Neural cell (in vitro differentiated cells): Measurements from ENCODE around the gene ZMYND10. TPM values are rescaled to one million over a fixed set of nuclear protein-coding genes. Genes with fewer than 3 reads are reported as not detected.

Experiments
- H2AFZ ChIP-seq: fragments of 200-600, 300-800 bp; sonication (generic), shearing (Covaris generic); 2 replicates; pipeline ENCODE4 v1.6.0; 2014; ENCODE audit warnings: low read depth, mild to moderate bottlenecking, antibody characterized with exemption, low read length, moderate library complexity
- H3F3A ChIP-seq: fragments of 200-600 bp; shearing (Covaris generic); 2 replicates; pipeline ENCODE4 v1.6.1; 2016; ENCODE audit warnings: mild to moderate bottlenecking, moderate library complexity, mixed read lengths, antibody characterized with exemption, low read length; ENCODE audit not compliant: insufficient read depth, poor library complexity, severe bottlenecking
- H3K27ac ChIP-seq: fragments of 200-600, 300-800 bp; sonication (generic), shearing (Covaris generic); 2 replicates; pipeline ENCODE4 v1.5.1; 2014; ENCODE audit warnings: mild to moderate bottlenecking, low read length, moderate library complexity
- H3K27me3 ChIP-seq: fragments of 300-800, 200-600 bp; sonication (generic), shearing (Covaris generic); 2 replicates; pipeline ENCODE4 v1.6.0; 2014; ENCODE audit warnings: mild to moderate bottlenecking, low read depth, low read length, moderate library complexity; ENCODE audit not compliant: insufficient read depth
- H3K36me3 ChIP-seq: fragments of 300-800, 200-600 bp; sonication (generic), shearing (Covaris generic); 2 replicates; pipeline ENCODE4 v1.5.1; 2014; ENCODE audit warnings: mild to moderate bottlenecking, antibody characterized with exemption, low read length, moderate library complexity; ENCODE audit not compliant: insufficient read depth
- H3K4me2 ChIP-seq: fragments of 300-800, 200-600 bp; sonication (generic), shearing (Covaris generic); 2 replicates; pipeline ENCODE4 v1.6.0; 2014; ENCODE audit warnings: mild to moderate bottlenecking, low read length
- H3K4me3 ChIP-seq: fragments of 300-800, 200-600 bp; sonication (generic), shearing (Covaris generic); 2 replicates; pipeline ENCODE4 v1.5.1; 2014; ENCODE audit warnings: mild to moderate bottlenecking, low read length, moderate library complexity
- H3K79me2 ChIP-seq: fragments of 200-600 bp; shearing (Covaris generic); replicated peaks from 2 replicates; pipeline ENCODE4 v1.6.0; 2014; ENCODE audit warnings: mild to moderate bottlenecking, low read length, moderate library complexity; ENCODE audit not compliant: insufficient read depth
- H3K9ac ChIP-seq: fragments of 300-800, 200-600 bp; sonication (generic), shearing (Covaris generic); 2 replicates; pipeline ENCODE4 v1.6.1; 2016; ENCODE audit warnings: mild to moderate bottlenecking, low read length, mixed read lengths
- H3K9me2 ChIP-seq: fragments of 200-600 bp; shearing (Covaris generic); 2 replicates; pipeline ENCODE4 v1.6.1; 2016; ENCODE audit warnings: mild to moderate bottlenecking, low read length, mixed read lengths; ENCODE audit not compliant: insufficient read depth
- H3K9me3 ChIP-seq: fragments of 200-600, 300-800 bp; sonication (generic), shearing (Covaris generic); 2 replicates; pipeline ENCODE4 v1.6.1; 2016; ENCODE audit warnings: mild to moderate bottlenecking, mixed run types, low read length, moderate library complexity, mixed read lengths
- H4K20me1 ChIP-seq: fragments of 200-600 bp; shearing (Covaris generic); 2 replicates; pipeline ENCODE4 v1.6.1; 2016; ENCODE audit warnings: mild to moderate bottlenecking, mixed run types; ENCODE audit not compliant: insufficient read depth
- EP300 ChIP-seq: fragments of 450-650 bp; conservative IDR thresholded peaks from 2 replicates; pipeline ENCODE4 v1.6.1; 2014; ENCODE audit warnings: antibody characterized with exemption, mild to moderate bottlenecking, moderate library complexity; ENCODE audit not compliant: poor library complexity, severe bottlenecking
- EZH2 ChIP-seq: fragments of 200-600, 300-800 bp; shearing (Covaris generic), sonication (generic); IDR thresholded peaks from 2 replicates; pipeline ENCODE4 v1.6.1; 2014; ENCODE audit warnings: antibody characterized with exemption, low read length, borderline replicate concordance, mild to moderate bottlenecking; ENCODE audit not compliant: insufficient read depth, poor library complexity, severe bottlenecking
- MXI1 ChIP-seq: fragments of 450-650 bp; conservative IDR thresholded peaks from 2 replicates; pipeline ENCODE4 v1.6.1; 2014; ENCODE audit warnings: antibody characterized with exemption, mild to moderate bottlenecking; ENCODE audit not compliant: poor library complexity, severe bottlenecking
- POLR2AphosphoS5 ChIP-seq: IDR thresholded peaks from 2 replicates; pipeline ENCODE4 v1.6.1; 2012
- RAD21 ChIP-seq: fragments of 450-650 bp; conservative IDR thresholded peaks from 2 replicates; pipeline ENCODE4 v1.6.1; 2014; ENCODE audit warnings: antibody characterized with exemption, mild to moderate bottlenecking, moderate library complexity
- SMC3 ChIP-seq: fragments of 450-650 bp; conservative IDR thresholded peaks from 2 replicates; pipeline ENCODE4 v1.6.1; 2014; ENCODE audit warnings: antibody characterized with exemption, mild to moderate bottlenecking, moderate library complexity; ENCODE audit not compliant: poor library complexity
- TAF1 ChIP-seq: IDR thresholded peaks from 2 replicates; pipeline ENCODE4 v1.6.1; 2012; ENCODE audit warnings: low read depth
- polyA plus RNA-seq: library from polyadenylated mRNA; depleted of rRNA; stranded (reverse); fragments of >200 nt; gene quantifications from 2 replicates; pipeline ENCODE4 v1.2.3, GENCODE V29; 2014
- TF ChIP-seq, protein P1 (sequence below): IDR thresholded peaks from 2 replicates; pipeline ENCODE4 v1.6.1; 2012; ENCODE audit warnings: borderline replicate concordance
- TF ChIP-seq, protein P2 (sequence below): fragments of 450-650 bp; IDR thresholded peaks from 2 replicates; pipeline ENCODE4 v1.5.1; 2014; ENCODE audit warnings: antibody characterized with exemption, mild to moderate bottlenecking, moderate library complexity; ENCODE audit not compliant: poor library complexity, severe bottlenecking

The ZMYND10 gene
- polyA plus RNA-seq, 1 donor from 2014 or later, result 5.2 TPM

- Histone ChIP-seq H3K27me3 (no peaks in the 10 kb centered on the region), H4K20me1 (no peaks in the 10 kb centered on the region), H3K4me3 (no peak overlapping the region), H3K79me2 (no peaks in the 10 kb centered on the region), H3K9me2 (no peaks in the 10 kb centered on the region), H3K9me3 (no peaks in the 10 kb centered on the region), H2AFZ (no peak overlapping the region), H3K36me3 (no peaks in the 10 kb centered on the region), H3K9ac (no peak overlapping the region), H3K27ac (no peak overlapping the region), H3K4me2 (no peak overlapping the region), H3F3A (no peaks in the 10 kb centered on the region)
- TF ChIP-seq EZH2 (no peak), SMC3 (no peak), MXI1 (no peak), RAD21 (no peak), TAF1 (no peak)
- TF ChIP-seq, protein P1, sequence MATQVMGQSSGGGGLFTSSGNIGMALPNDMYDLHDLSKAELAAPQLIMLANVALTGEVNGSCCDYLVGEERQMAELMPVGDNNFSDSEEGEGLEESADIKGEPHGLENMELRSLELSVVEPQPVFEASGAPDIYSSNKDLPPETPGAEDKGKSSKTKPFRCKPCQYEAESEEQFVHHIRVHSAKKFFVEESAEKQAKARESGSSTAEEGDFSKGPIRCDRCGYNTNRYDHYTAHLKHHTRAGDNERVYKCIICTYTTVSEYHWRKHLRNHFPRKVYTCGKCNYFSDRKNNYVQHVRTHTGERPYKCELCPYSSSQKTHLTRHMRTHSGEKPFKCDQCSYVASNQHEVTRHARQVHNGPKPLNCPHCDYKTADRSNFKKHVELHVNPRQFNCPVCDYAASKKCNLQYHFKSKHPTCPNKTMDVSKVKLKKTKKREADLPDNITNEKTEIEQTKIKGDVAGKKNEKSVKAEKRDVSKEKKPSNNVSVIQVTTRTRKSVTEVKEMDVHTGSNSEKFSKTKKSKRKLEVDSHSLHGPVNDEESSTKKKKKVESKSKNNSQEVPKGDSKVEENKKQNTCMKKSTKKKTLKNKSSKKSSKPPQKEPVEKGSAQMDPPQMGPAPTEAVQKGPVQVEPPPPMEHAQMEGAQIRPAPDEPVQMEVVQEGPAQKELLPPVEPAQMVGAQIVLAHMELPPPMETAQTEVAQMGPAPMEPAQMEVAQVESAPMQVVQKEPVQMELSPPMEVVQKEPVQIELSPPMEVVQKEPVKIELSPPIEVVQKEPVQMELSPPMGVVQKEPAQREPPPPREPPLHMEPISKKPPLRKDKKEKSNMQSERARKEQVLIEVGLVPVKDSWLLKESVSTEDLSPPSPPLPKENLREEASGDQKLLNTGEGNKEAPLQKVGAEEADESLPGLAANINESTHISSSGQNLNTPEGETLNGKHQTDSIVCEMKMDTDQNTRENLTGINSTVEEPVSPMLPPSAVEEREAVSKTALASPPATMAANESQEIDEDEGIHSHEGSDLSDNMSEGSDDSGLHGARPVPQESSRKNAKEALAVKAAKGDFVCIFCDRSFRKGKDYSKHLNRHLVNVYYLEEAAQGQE, result no peak
- TF ChIP-seq, protein P2, sequence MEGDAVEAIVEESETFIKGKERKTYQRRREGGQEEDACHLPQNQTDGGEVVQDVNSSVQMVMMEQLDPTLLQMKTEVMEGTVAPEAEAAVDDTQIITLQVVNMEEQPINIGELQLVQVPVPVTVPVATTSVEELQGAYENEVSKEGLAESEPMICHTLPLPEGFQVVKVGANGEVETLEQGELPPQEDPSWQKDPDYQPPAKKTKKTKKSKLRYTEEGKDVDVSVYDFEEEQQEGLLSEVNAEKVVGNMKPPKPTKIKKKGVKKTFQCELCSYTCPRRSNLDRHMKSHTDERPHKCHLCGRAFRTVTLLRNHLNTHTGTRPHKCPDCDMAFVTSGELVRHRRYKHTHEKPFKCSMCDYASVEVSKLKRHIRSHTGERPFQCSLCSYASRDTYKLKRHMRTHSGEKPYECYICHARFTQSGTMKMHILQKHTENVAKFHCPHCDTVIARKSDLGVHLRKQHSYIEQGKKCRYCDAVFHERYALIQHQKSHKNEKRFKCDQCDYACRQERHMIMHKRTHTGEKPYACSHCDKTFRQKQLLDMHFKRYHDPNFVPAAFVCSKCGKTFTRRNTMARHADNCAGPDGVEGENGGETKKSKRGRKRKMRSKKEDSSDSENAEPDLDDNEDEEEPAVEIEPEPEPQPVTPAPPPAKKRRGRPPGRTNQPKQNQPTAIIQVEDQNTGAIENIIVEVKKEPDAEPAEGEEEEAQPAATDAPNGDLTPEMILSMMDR, result no peak
Measured at GRCh38 chr3:50381383-50381782, 35.9 kb upstream of the ZMYND10 start.

DNA sequence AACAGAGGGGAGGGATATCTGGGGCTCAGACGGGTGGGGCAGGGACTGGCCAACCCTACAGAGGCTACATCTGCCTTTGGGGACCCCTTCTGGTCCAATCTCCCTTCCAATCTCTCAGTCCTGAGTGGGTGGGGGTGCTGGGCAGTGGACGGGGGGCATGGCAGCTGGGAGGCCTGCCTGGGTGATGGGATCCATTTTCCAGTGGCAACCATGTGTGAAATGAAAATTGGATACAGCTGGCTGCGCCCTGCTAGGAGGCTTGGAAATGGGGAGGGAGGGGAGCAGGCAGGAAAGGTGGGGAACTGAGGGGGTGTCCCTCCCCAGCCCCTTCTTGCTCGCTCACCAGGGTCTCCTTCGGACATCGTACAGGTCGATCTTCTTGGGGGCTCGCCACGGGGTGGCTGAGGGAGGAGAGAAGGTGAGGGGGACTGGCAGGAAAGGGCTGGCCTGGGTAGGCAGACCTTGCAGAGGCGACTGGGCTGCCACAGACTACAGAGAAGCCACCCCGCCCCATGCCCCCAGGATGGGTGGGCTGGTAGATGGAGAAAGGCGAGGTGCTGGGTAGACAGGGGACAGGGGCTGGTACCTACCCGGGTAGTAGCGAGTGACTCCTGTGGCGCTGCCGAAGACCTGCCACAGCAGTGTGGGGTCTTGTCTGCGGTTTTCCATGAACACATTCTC is 35.0 kb upstream of the ZMYND10 start:
- Histone ChIP-seq H3K79me2 (no peaks in the 10 kb centered on the region), H3K36me3 (no peaks in the 10 kb centered on the region), H4K20me1 (no peaks in the 10 kb centered on the region), H3K27me3 (no peaks in the 10 kb centered on the region), H2AFZ (no peak overlapping the region), H3K9me2 (no peaks in the 10 kb centered on the region), H3K9ac (no peak overlapping the region), H3K27ac (no peak overlapping the region), H3F3A (no peaks in the 10 kb centered on the region), H3K4me2 (no peak overlapping the region), H3K9me3 (no peaks in the 10 kb centered on the region), H3K4me3 (no peak overlapping the region)
- no peak for TF ChIP-seq TAF1
- TF ChIP-seq POLR2AphosphoS5, result no peak
- no peak for TF ChIP-seq SMC3
- TF ChIP-seq EP300, result no peak
- TF ChIP-seq MXI1, result no peak
- TF ChIP-seq RAD21, result no peak
